B cell (primary cell): Measurements from ENCODE around the gene KIN. TPM values are rescaled to one million over a fixed set of nuclear protein-coding genes. Genes with fewer than 3 reads are reported as not detected.

Experiments used
- ATAC-seq: fragments of 200-7000 bp; cut with Tn5 transposase; one replicate; pipeline ENCODE4 v1.10.0; 2021; ENCODE audit warnings: low read depth, mild to moderate bottlenecking, moderate number of reproducible peaks, moderate library complexity
- CTCF ChIA-PET: fragments of 350-600 bp; sonication (Branson Sonifier 250); formaldehyde crosslinking; loops from one replicate; lab custom pipeline; 2021; ENCODE audit warnings: antibody characterized with exemption, inconsistent platforms; lab: Charles Lee
- POLR2A ChIA-PET: fragments of 350-600 bp; sonication (Branson Sonifier 250); formaldehyde crosslinking; loops from one replicate; lab custom pipeline; 2021; ENCODE audit warnings: antibody characterized with exemption; lab: Charles Lee
- DNase-seq: peaks from one replicate; pipeline ENCODE4 v3.0.0; 2013
- H2AFZ ChIP-seq: 2 replicates; pipeline ENCODE4 v1.6.1; 2012; ENCODE audit warnings: mild to moderate bottlenecking, low read depth, low read length; ENCODE audit not compliant: insufficient read depth, poor library complexity, severe bottlenecking
- H3K27ac ChIP-seq, 2 donors: 1 replicate in 1 of 2; 2 replicates in 1 of 2; pipeline ENCODE4 v1.5.1; 2012 to 2013; ENCODE audit warnings: low read length in 2 of 2, mild to moderate bottlenecking in 2 of 2, moderate library complexity in 1 of 2
- H3K27me3 ChIP-seq, 4 experiments: fragments of 200-600 bp in 1 of 4; sonication (generic) in 1 of 4; replicated peaks in 1 of 4; 1 replicate in 2 of 4; 2 replicates in 2 of 4; pipeline versions ENCODE4 v1.6.1 to v1.7.0; 2013 to 2016; ENCODE audit warnings: low read length in 3 of 4, mild to moderate bottlenecking in 2 of 4, mixed read lengths in 1 of 4, moderate library complexity in 1 of 4; ENCODE audit not compliant: insufficient read depth in 4 of 4, control insufficient read depth in 3 of 4; ENCODE audit errors: control extremely low read depth in 1 of 4
- H3K36me3 ChIP-seq, 2 experiments: replicated peaks in 1 of 2; 1 replicate in 1 of 2; 2 replicates in 1 of 2; pipeline versions ENCODE4 v1.6.1 to v1.7.1; 2013; ENCODE audit warnings: low read length in 1 of 2; ENCODE audit not compliant: insufficient read depth in 2 of 2, control insufficient read depth in 1 of 2; ENCODE audit errors: control extremely low read depth in 1 of 2, extremely low read depth in 1 of 2
- H3K4me1 ChIP-seq, 2 donors: fragments of 200-600 bp in 1 of 2; sonication (generic) in 1 of 2; 1 replicate in 1 of 2; 2 replicates in 1 of 2; pipeline versions ENCODE4 v1.5.1 to v1.6.1; 2013 to 2017; ENCODE audit warnings: low read length in 2 of 2; ENCODE audit not compliant: control insufficient read depth in 2 of 2, insufficient read depth in 2 of 2
- H3K4me2 ChIP-seq: replicated peaks from 2 replicates; pipeline ENCODE3; 2012; ENCODE audit warnings: mild to moderate bottlenecking, low read depth, low read length; ENCODE audit not compliant: poor library complexity, severe bottlenecking
- H3K4me3 ChIP-seq, 5 experiments: fragments of 200-600 bp in 1 of 5; sonication (generic) in 1 of 5; 1 replicate in 3 of 5; 2 replicates in 2 of 5; pipeline versions ENCODE4 v1.5.1 to v1.7.0; 2011 to 2016; ENCODE audit warnings: low read length in 4 of 5, mild to moderate bottlenecking in 4 of 5, low read depth in 2 of 5, control low read depth in 1 of 5, moderate library complexity in 1 of 5; ENCODE audit not compliant: insufficient read depth in 1 of 5; ENCODE audit errors: control extremely low read depth in 1 of 5, extremely low read depth in 1 of 5
- H3K79me2 ChIP-seq: fragments of 200-600 bp; sonication (generic); one replicate; pipeline ENCODE4 v1.6.0; 2016; ENCODE audit warnings: low read length; ENCODE audit not compliant: control insufficient read depth, insufficient read depth
- H3K9ac ChIP-seq: fragments of 200-600 bp; sonication (generic); 2 replicates; pipeline ENCODE4 v1.6.1; 2017; ENCODE audit warnings: mild to moderate bottlenecking, low read length, moderate library complexity
- H3K9me3 ChIP-seq, 3 donors: one replicate each; pipeline versions ENCODE4 v1.6.1 to v1.7.1; 2013; ENCODE audit warnings: low read length in 2 of 3; ENCODE audit not compliant: control insufficient read depth in 2 of 3, insufficient read depth in 1 of 3; ENCODE audit errors: control extremely low read depth in 1 of 3
- H4K20me1 ChIP-seq: 2 replicates; pipeline ENCODE4 v1.6.0; 2012; ENCODE audit warnings: mild to moderate bottlenecking, low read length; ENCODE audit not compliant: insufficient read depth, control insufficient read depth, poor library complexity, severe bottlenecking
- H3K27ac Mint-ChIP-seq: one replicate; pipeline ENCODE4 v1.8.0; 2021; ENCODE audit warnings: mixed read lengths
- H3K27me3 Mint-ChIP-seq: one replicate; pipeline ENCODE4 v1.8.0; 2021; ENCODE audit warnings: mixed read lengths
- H3K4me1 Mint-ChIP-seq: one replicate; pipeline ENCODE4 v1.8.0; 2021; ENCODE audit warnings: mixed read lengths
- H3K4me3 Mint-ChIP-seq: one replicate; pipeline ENCODE4 v1.8.0; 2021; ENCODE audit warnings: mixed read lengths
- H3K9me3 Mint-ChIP-seq: one replicate; pipeline ENCODE4 v1.8.0; 2022; ENCODE audit warnings: mixed read lengths; ENCODE audit not compliant: insufficient read depth
- CTCF ChIP-seq: fragments of 200-600 bp; IDR thresholded peaks from one replicate; pipeline ENCODE4 v1.8.0; 2022; ENCODE audit warnings: antibody characterized with exemption, mild to moderate bottlenecking
- EZH2 ChIP-seq: IDR thresholded peaks from 2 replicates; pipeline ENCODE4 v1.6.1; 2012; ENCODE audit warnings: borderline replicate concordance, low read depth, mild to moderate bottlenecking, moderate library complexity, low read length; ENCODE audit not compliant: insufficient read depth, poor library complexity, severe bottlenecking
- WGBS: methylation state at CpG from one replicate; pipeline ENCODE4 v1.1.5; 2013; ENCODE audit warnings: missing lambda C conversion rate; ENCODE audit not compliant: insufficient coverage; 5-methylcytosine and 5-hydroxymethylcytosine counted together
- intact Hi-C: fragments of 100-400 bp; cut with micrococcal nuclease; formaldehyde crosslinking; loops from one replicate; pipeline ENCODE4 v1.10.0; 2022
- polyA plus RNA-seq: library from polyadenylated mRNA; depleted of rRNA; stranded (reverse); fragments of >200 nt; gene quantifications from 2 replicates; pipeline ENCODE4 v1.2.3, GENCODE V29; 2012
- total RNA-seq, 2 donors: library from RNA; stranded (reverse); fragments of 120-200 nt in 1 of 2; gene quantifications; 1 replicate in 1 of 2; 2 replicates in 1 of 2; pipeline versions ENCODE4 v1.2.3 to v1.2.4, GENCODE V29; 2013 to 2022

KIN gene
- total and polyA plus RNA-seq, 2 donors (not counting 1 experiment from before 2014, with no cell fraction given): 3.4 to 16.5 TPM

GRCh38 chr10:7789390-7789789 is 1.6 kb upstream of the KIN start:
- Histone ChIP-seq H3K79me2 (peaks cover 100% of the 10 kb centered on the region), H3K4me2 (peak overlapping the region; percentile 97), H3K4me1 (peaks cover 26 to 28% of the 10 kb centered on the region in 2 donors), H4K20me1 (peaks cover 58% of the 10 kb centered on the region), H2AFZ (no peak overlapping the region), H3K9ac (peak overlapping the region; percentile 95), H3K4me3 (peak overlapping the region in 2 of 5 experiments; percentile 87), H3K27ac (no peak overlapping the region), H3K36me3 (peaks cover 0 to 3% of the 10 kb centered on the region in 2 experiments), H3K9me3 (no peaks in the 10 kb centered on the region), H3K27me3 (no peaks in the 10 kb centered on the region)
- intact Hi-C loops: loop anchor here (5.0 kb wide), 1 partner anchor 1647 kb away; no protein-coding TSS in a partner anchor
- no peak for ATAC-seq
- H3K9me3 Mint-ChIP-seq: no peaks in the 10 kb centered on the region
- no peaks in the 10 kb centered on the region for H3K27me3 Mint-ChIP-seq
- ChIA-PET POLR2A (interaction anchor here (0.5 kb wide), 1 partner anchor 380 kb away, joined by 3 read pairs; no protein-coding TSS in a partner anchor), CTCF (interaction anchor here (1.9 kb wide), 1 partner anchor 27 kb away, joined by 6 read pairs; no protein-coding TSS in a partner anchor)
- 0% methylated on average over 1 of the region's 3 CpGs for WGBS
- peak overlapping the region; percentile 70 for H3K4me3 Mint-ChIP-seq
- TF ChIP-seq EZH2: no peak
- TF ChIP-seq CTCF: no peak
- H3K27ac Mint-ChIP-seq: no peak overlapping the region
- peaks cover 54% of the 10 kb centered on the region for H3K4me1 Mint-ChIP-seq
- DNase-seq: no peak

GRCh38 chr10:7788639-7789286 is 970 bp upstream of the KIN start:
- peak overlapping the region; percentile 14 to 75 for H3K27ac ChIP-seq
- DNase-seq (no peak), ATAC-seq (no peak)
- no peak overlapping the region for H3K4me3 Mint-ChIP-seq
- ChIA-PET CTCF (interaction anchor here (1.1 to 1.4 kb wide), 2 partner anchors 29 to 31 kb away, joined by 3 to 15 read pairs; partner anchors contain the start of gene TAF3), POLR2A (interaction anchor here (0.5 to 2.1 kb wide), 2 partner anchors 30 to 380 kb away, joined by 3 to 38 read pairs; partner anchors contain the start of gene TAF3)
- TF ChIP-seq EZH2 (no peak), CTCF (no peak)
- peaks cover 98% of the 10 kb centered on the region for H3K79me2 ChIP-seq
- peak overlapping the region; percentile 98 for H2AFZ ChIP-seq
- peak overlapping the region; percentile 47 for H3K27ac Mint-ChIP-seq
- H3K4me3 ChIP-seq: peak overlapping the region; percentile 87 to 95 (median 87)
- no peaks in the 10 kb centered on the region for H3K27me3 ChIP-seq
- H3K27me3 Mint-ChIP-seq: no peaks in the 10 kb centered on the region
- peak overlapping the region; percentile 95 for H3K9ac ChIP-seq
- 1% methylated on average over 22 of the region's 25 CpGs for WGBS
- H3K4me2 ChIP-seq: peak overlapping the region; percentile 97
- peaks cover 56% of the 10 kb centered on the region for H4K20me1 ChIP-seq
- intact Hi-C loops: loop anchor here (1.0 to 5.0 kb wide), 2 partner anchors 30 to 1646 kb away; partner anchors contain the start of gene TAF3
- no peaks in the 10 kb centered on the region for H3K9me3 Mint-ChIP-seq
- H3K9me3 ChIP-seq: no peaks in the 10 kb centered on the region
- H3K36me3 ChIP-seq: peaks cover 0 to 3% of the 10 kb centered on the region in 2 experiments
- H3K4me1 ChIP-seq: peaks cover 26 to 28% of the 10 kb centered on the region in 2 donors
- peaks cover 50% of the 10 kb centered on the region for H3K4me1 Mint-ChIP-seq
